ENCODE results near the gene ACBD5. TPM values are rescaled to one million over a fixed set of nuclear protein-coding genes. Genes with fewer than 3 reads are reported as not detected.
A peak's percentile ranks its signal among the peaks of the same experiment; 100 is the strongest.
"Not testable (repeated sequence)": the region's sequence is repeated elsewhere in the genome, so short reads cannot be mapped to it uniquely, and the experiment has no call there.

The ACBD5 gene
- total RNA-seq, 1 donor from 2014 or later = 59.5 TPM

DNA sequence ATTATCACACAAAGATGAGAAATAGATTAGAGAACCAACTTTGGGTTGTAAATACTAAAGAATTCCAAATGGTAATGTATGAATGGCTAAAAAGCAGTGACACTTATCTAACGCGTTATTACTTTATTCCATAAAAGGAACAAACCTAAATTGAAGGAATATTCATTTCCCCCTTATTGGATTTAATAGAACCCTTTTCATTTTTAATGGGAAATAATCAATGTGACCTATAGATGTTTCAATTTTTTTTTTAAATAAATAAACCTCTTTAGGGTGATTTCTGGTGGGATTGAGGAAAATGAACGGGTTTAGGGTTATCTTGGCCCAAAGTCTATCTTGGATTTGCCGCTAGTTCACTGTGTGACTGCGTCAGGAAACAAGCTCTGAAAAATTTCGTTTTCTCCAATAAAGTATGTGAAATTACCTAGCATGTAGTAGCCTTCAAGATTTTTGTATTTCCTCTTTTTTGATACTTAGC is 1.9 kb upstream of the ACBD5 start:
- no peak for DNase-seq (ENCODE audit: low spot score)
- intact Hi-C loops (cut with DNase I) = loop anchor here (2.0 to 5.0 kb wide), 2 partner anchors 88 to 260 kb away; partner anchors contain the start of genes MASTL, RAB18 and YME1L1

- intact Hi-C loops (cut with DNase I) = loop anchor here (2.0 to 5.0 kb wide), 2 partner anchors 87 to 260 kb away; partner anchors contain the start of genes MASTL, RAB18 and YME1L1
These were observed 1.3 kb upstream of the ACBD5 start for GRCh38 chr10:27241652-27242472.

DNA sequence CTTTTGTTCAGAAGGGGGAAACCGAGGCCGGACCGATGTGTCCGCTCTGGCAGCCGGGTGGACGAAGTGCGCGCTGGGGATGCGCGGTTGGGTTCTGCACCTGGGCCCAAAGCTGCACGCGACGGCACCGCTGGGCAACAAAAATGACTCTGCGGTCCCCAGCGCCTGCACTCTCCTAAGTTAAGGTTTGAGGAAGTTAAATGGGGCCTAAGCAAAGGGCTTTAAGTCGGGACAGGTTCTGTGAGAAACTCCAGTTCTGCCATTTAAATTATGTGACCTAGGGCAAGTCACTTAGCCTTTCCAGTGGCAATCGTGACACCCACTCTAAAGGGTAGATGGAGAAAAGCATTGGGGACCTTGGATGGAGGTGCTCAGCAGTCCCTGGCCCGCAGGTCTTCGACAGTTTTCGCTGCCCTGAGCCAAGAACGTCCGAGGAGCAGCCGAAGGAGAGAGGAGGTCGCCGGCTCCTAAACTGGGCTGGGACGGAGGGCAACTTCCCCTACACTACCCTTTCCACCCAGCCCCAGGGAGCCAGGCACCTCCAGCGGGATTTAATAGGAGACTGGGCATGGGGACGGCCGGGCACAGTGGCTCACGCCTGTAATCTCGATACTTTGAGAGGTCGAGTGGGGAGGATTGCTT is 534 bp upstream of the ACBD5 start:
- intact Hi-C loops (cut with DNase I) = loop anchor here (5.0 kb wide), 1 partner anchor 261 kb away; the partner anchor contains the start of gene RAB18
- DNase-seq (ENCODE audit: low spot score) = no peak

More at GRCh38 chr10:27241652-27242472, 1.3 kb upstream of the ACBD5 start:
- peak; percentile 97 for DNase-seq (ENCODE audit: low spot score)

DNA sequence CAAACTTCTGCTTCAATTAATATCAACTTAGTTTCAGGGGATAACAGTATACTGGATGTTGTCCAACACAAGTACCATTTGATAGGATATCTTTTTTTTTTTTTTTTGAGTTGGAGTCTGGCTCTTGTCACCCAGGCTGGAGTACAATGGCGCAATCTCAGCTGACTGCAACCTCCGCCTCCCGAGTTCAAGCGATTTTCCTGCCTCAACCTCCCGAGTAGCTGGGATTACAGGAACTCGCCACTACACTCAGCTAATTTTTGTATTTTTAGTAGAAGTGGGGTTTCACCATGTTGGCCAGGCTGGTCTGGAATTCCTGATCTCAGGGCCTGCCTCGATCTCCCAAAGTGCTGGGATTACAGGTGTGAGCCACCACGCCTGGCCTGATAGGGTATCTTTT is 3.1 kb downstream of the ACBD5 start:
- DNase-seq (ENCODE audit: low spot score); intact Hi-C loops (cut with DNase I): not testable (repeated sequence)

DNA sequence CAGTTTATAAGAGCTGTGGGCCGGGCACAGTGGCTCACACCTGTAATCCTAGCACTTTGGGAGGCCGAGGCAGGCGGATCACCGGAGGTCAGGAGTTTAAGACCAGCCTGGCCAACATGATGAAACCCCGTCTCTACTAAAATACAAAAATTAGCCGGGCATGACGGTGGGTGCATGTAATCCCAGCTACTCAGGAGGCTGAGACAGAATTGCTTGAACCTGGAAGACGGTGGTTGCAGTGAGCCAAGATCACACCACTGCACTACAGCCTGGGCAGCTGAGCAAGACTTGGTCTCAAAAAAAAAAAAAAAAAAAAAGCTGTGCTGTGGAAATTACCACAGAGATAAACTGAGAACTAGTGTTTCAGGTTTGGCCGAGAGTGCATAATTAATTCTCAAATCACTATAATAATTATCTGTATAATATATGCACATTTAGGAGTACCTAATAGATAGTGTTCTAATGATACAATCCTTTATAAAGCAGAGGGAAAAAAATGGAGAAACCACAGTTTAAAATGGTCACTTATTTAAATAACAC is 3.9 kb downstream of the ACBD5 start:
- intact Hi-C loops (cut with DNase I); DNase-seq (ENCODE audit: low spot score): not testable (repeated sequence)

DNA sequence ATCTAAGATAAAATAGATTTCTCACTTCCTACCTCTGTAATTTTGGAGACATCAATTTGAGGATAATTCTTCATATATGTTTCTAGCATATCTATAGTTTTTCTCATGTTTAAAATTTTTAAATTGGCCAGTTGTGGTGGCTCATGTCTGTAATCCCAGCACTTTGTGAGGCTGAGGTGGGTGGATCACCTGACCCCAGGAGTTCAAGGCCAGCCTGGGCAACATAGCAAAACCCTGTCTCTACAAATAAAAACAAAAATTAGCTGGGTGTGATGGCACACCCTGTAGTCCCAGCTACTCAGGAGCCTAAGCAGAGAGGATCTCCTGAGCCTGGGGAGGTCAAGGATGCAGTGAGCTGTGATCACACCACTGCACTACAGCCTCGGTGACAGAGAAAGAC is 4.9 kb downstream of the ACBD5 start:
- intact Hi-C loops (cut with DNase I) = no loop called here
- DNase-seq (ENCODE audit: low spot score) = no peak

GRCh38 chr10:27230022-27230421 is 10.6 kb downstream of the ACBD5 start:
- intact Hi-C loops (cut with DNase I) = no loop called here
- DNase-seq (ENCODE audit: low spot score) = no peak

- DNase-seq (ENCODE audit: low spot score) = no peak
- intact Hi-C loops (cut with DNase I) = loop anchor here (10.0 kb wide), 1 partner anchor 139 kb away; no protein-coding TSS in a partner anchor
These were observed 14.8 kb downstream of the ACBD5 start for GRCh38 chr10:27225642-27226257.

- no peak for DNase-seq (ENCODE audit: low spot score)
- intact Hi-C loops (cut with DNase I) = loop anchor here (10.0 kb wide), 1 partner anchor 140 kb away; no protein-coding TSS in a partner anchor
These were observed 15.5 kb downstream of the ACBD5 start for GRCh38 chr10:27225011-27225590.

DNA sequence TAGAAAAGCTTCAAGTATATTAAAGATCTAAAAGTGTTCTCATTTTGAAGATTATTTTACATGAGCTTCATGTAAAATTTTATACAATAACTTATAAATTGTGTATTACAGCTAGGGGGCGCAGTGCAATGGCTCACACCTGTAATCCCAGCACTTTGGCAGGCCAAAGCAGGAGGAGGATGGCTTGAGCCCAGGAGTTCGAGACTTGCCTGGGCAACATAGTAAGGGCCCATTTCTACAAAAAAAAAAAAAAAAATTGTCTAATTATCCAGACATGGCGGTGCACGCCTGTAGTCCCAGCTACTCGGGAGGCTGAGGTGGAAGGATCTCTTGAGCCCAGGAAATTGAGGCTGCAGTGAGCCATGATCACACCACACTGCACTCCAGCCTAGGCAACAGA is 16.6 kb downstream of the ACBD5 start:
- no peak for DNase-seq (ENCODE audit: low spot score)
- intact Hi-C loops (cut with DNase I) = loop anchor here (10.0 kb wide), 1 partner anchor 141 kb away; no protein-coding TSS in a partner anchor

GRCh38 chr10:27207350-27207749 is 33.2 kb downstream of the ACBD5 start:
- intact Hi-C loops (cut with DNase I) = no loop called here
- DNase-seq (ENCODE audit: low spot score) = no peak

DNA sequence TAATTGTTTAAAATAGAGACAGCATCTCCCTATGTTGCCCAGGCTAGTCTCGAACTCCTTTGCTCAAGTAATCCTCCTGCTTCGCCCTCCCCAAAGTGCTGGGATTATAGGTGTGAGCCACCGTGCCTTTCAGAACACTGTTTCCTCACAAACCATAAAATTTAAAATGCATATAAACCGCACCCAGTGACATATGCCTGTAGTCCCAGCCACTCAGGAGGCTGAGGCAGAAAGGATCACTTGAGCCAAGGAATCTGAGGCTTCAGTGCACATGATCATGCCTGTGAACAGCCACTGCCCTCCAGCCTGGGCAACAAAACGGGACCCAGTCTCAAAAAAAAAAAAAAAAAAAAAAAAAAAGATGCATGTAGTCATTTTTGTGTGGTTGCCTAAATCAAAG is 36.8 kb downstream of the ACBD5 start:
- DNase-seq (ENCODE audit: low spot score) = no peak
- intact Hi-C loops (cut with DNase I) = no loop called here

DNA sequence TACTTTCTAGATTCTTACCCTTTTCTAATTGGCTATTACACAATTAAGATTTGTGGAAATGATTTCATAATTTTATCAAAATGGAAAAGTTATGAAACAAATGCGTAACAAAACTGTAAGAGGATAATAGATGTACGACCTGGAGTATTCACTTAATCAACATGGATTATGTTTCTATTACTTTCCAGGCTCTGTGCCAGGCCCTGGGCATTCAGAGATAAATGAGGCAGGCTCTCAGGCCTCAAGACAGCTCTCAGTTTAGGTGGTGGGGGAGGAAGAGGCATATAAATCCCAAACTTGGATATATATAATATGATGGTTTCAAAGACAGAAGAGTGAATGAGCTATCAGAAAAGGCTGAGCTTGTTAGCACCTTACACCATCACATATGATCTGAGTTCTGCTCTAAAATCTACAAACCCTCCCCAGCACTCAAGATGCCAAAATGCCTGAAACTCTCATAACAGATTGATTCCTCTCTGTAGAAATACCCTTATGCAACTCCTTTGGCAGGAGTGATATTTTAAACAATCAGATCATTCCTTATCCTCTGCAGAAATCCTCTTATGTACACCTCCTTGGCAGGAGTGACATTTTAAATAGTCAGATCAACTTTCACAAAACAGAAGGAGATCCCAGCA is 42.5 kb downstream of the ACBD5 start:
- intact Hi-C loops (cut with DNase I) = no loop called here
- no peak for DNase-seq (ENCODE audit: low spot score)

DNA sequence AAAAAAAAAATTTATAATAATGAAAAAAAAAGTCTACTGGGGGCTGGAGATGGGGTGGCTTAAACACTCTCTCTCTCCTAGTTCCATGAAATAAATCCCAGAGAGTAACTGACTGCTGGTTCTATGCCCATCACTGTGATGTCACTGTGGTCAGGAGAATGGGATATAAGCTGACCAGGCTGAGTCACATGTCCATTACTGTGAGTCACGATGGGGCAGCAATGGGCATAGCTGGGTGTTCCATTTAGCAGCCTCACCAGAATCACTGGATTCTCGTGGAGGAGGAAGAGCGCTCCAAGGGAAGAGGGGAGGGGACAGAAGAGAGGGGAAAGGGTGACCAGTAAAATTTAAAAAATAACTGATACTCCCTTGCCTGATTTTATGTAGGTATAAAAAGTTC is 48.3 kb downstream of the ACBD5 start:
- DNase-seq (ENCODE audit: low spot score) = no peak

DNA sequence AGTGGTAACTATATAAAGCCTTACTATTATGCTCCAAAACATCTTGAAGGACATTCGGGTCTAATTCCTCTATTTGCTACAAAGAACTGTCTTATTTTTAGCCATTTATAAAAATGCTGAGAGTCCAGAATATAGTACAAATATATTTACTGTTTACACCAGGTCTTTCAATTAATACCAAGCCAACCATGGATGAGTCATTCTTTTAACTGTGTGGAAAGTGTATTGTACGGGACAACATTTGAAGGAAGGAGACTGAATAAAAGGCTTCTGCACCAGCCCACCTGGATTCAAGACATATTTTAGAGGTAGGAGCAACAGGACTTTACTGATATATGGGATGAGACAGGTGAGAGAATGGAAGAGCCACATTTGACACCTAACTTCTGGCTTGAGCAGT is 50.1 kb downstream of the ACBD5 start:
- intact Hi-C loops (cut with DNase I) = no loop called here
- no peak for DNase-seq (ENCODE audit: low spot score)

More for the DNA sequence above, 48.3 kb downstream of the ACBD5 start:
- intact Hi-C loops (cut with DNase I) = no loop called here

DNA sequence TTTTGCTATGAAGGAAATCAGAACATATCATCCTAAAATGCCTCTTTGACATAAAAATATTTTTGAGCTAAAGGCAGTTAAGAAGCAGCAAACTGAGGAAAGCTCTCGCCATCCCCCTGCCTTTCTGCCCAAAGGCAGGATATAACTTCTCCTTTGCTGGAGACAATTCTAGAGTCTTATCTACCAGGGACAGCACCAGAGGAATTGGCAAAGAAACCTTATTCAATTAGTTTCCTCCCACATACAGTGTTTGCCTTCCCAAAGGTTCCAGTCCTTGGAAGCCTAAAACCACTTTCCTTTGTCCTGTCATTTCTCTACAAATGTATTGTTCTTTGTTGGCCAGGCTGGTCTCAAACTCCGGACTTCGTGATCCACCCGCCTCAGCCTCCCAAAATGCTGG is 51.7 kb downstream of the ACBD5 start:
- DNase-seq (ENCODE audit: low spot score) = no peak
- intact Hi-C loops (cut with DNase I) = no loop called here

- intact Hi-C loops (cut with DNase I) = no loop called here
- no peak for DNase-seq (ENCODE audit: low spot score)
These were observed 52.3 kb downstream of the ACBD5 start for GRCh38 chr10:27188259-27188658.

GRCh38 chr10:27169849-27170248 is 70.7 kb downstream of the ACBD5 start:
- DNase-seq (ENCODE audit: low spot score) = no peak
- intact Hi-C loops (cut with DNase I) = no loop called here

- no peak for DNase-seq (ENCODE audit: low spot score)
- intact Hi-C loops (cut with DNase I) = no loop called here
These were observed 82.2 kb downstream of the ACBD5 start for GRCh38 chr10:27158421-27158820.
